Hematopoietic multipotent progenitor cell treated with erythropoietin and hydrocortisone succinate and interleukin-3 and kit ligand, for 17 days (in vitro differentiated cells): Measurements from ENCODE around the gene CCSAP.
"Not testable (repeated sequence)": the region's sequence is repeated elsewhere in the genome, so short reads cannot be mapped to it uniquely, and the experiment has no call there.

Experiments used
- DNase-seq: peaks from one replicate; pipeline ENCODE4 v3.0.0-alpha.2; 2015; ENCODE audit warnings: low spot score

CCSAP gene

GRCh38 chr1:229325853-229326487 lies 16.9 kb downstream of the CCSAP start:
- DNase-seq: no peak

DNA sequence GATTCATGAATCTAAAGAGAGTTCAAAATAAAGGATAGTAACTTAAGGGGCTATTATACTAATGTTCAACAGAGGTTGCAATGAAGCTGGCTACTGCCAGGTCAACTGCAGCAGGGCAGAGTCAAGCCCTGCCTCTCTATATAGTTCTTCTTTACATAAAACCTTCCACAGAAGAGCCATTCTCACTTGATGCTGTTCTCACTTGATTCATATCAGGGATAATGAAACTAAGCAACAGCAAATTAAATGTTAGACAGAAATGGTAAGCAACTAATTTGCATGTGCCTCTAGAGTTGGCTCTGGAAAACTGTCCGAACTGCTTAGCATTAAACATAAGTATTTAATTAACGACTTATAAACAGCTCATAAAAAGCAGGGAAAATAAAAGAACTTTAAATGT lies 17.4 kb downstream of the CCSAP start:
- DNase-seq: no peak

GRCh38 chr1:229323885-229324553 lies 18.8 kb downstream of the CCSAP start:
- no peak for DNase-seq

- no peak for DNase-seq
These were observed 19.6 kb downstream of the CCSAP start for GRCh38 chr1:229323201-229323600.

- DNase-seq: no peak
These were observed 23.4 kb downstream of the CCSAP start for GRCh38 chr1:229319487-229319886.

- no peak for DNase-seq
These were observed 24.8 kb downstream of the CCSAP start for GRCh38 chr1:229318056-229318455.

DNA sequence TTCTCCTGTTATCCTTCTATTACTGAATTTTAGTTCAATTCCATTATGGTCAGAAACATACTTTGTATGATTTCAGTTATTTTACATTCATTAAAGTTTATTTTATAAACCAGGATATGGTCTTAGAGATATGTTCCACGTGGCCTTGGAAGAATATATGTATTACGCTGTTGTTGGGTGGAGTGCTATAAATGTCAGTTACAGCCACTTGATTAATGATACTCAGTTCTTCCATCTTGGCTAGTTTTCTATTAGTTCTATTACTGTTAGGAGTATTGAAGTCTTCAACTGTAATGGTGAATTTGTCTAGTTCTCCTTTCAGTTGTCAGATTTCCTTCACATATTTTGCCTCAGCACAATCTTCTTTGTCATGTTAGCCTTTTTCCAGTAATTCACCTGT lies 26.7 kb downstream of the CCSAP start:
- no peak for DNase-seq

GRCh38 chr1:229310833-229311232 lies 32.0 kb downstream of the CCSAP start:
- DNase-seq: no peak

DNA sequence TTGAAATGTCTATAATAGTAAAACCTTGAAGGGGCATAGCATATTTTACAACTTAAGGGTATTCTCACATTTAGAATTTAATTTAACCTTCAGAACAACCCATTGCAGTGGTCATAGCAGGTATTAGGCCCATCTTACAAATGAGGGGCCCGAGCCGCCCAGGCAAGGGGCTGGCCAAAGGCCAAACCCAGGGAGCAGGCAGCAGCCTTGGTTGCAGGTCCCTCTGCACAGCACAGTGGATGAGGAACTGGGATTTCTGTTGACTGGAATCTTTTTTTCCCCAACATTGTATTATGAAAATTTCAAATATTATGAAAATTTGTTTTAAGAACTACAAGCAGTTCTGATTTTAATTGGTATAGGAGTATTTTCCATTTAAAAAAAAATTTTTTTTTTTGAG lies 33.2 kb downstream of the CCSAP start:
- DNase-seq: no peak

GRCh38 chr1:229309074-229309473 lies 33.8 kb downstream of the CCSAP start:
- no peak for DNase-seq

DNA sequence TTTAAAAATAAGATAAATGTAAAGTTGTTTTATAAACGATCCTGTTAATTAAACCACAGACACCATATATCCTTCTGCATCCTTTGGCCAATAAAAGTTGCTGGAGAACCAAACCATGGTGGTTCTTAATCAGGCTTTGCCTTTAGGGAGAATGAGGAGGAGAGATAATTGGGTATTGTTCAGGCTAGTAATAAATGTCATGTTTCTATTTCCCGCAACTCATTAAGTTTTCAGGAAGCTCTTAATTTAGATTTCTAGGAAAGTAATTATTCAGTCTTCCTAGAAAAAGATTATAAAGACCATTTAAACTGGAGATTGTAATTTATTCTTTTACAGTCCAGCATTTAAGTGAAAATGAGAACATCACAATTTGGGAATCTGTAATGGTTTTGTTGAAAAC lies 37.5 kb downstream of the CCSAP start:
- no peak for DNase-seq

DNA sequence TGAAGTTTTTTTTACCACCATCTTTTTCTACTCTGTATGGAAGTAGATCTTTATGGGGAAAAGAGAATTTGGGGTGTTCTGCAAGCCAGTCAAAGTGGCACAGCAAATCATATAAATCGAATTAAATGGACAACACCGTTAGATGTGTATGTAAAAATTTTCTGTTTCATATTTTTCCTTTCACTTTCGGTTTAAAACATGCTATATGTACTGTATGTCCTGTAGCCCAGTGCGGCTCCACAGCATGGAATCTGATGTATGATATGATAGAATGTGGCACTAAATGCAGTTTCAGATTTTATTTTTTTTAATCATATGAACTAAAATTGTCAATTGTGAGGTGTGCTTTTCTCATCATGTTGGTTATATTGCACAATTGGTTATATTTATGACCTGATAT lies 39.0 kb downstream of the CCSAP start:
- DNase-seq: no peak

DNA sequence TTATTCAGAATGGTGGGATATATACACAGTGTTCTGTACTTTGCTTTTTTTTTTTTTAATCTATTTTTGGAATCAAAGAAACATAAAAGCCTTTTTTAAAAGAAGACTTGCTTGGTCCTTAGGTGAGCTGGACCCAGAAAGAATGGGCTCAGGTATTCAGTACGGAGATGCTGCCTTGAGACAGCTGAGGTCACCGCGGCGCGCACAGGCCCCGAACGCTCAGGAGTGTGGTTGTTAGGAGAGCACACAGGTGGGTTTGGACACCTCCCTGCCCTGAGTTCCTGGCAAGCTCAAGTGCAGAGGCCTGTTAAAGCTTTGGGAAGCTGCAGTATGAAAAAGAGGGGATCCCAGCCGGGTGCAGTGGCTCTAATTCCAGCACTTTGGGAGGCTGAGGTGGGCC lies 40.1 kb downstream of the CCSAP start:
- no peak for DNase-seq

- no peak for DNase-seq
These were observed 42.6 kb downstream of the CCSAP start for GRCh38 chr1:229300099-229300757.

DNA sequence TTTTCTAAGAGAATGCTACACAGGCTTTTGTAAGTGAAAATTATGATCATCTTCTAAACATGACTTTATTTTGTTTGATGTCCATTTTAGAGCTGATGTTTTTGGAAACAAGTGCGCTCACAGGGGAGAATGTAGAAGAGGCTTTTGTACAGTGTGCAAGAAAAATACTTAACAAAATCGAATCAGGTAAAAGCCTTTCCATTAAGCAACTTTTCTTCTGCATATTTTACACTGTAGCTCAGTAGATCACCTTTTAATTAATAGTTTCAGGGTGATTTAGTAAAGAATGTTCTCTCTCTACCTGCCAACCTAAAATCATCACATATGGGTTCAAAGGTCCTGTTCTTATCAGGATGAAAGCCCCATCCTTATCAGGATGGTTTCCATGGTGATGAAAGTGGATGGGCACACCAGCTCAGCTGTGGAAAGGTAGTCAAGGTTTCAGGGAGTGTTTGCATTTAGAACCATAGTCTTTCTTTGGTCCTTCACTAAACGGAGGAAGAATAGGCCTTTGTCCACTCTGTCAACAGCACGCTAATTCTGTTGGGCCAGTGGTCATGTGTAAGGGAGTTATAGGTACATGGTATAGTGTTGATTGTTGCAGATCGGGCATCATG lies 43.9 kb downstream of the CCSAP start:
- no peak for DNase-seq

DNA sequence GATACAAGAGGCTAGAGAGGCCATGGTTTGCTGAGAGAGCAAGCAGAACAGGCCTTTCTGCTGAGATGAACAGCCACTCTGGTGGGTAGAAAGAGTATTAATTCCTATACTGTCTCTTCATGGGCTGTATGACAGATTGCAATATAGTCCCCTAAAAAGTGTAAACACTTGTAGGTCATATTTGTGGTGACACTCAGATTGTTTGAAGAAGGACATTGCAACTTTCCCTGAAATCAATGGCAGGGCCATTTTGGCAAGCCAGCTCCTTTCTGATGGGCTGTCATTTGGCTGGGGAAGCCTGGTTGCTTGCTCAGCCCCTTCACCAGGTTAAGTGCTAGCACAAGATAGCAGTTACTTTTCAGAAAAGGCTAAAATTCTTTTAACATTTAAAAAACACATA lies 44.4 kb downstream of the CCSAP start:
- DNase-seq: no peak

- no peak for DNase-seq
These were observed 45.1 kb downstream of the CCSAP start for GRCh38 chr1:229297746-229298145.

DNA sequence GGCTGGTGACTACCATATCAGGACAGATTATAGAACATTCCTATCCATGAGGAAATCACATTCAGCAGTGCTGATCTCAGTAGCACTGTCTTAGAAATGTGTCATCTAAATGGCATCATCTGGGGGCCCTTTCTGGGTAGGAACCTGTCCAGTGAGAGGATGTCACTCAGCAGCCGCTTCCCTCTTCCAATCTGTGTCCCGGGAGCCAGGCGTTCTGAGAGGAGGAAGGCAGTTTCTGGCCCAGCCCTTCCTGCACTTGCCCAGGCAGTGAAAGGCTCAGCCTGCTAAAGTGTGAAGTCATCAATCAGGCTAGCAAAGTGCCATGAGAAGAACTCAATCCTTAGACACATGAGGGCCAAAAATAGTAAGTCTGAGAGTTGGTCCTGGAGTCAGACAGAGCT lies 46.3 kb downstream of the CCSAP start:
- no peak for DNase-seq

- no peak for DNase-seq
These were observed 47.1 kb downstream of the CCSAP start for GRCh38 chr1:229295745-229296144.

- no peak for DNase-seq
These were observed 49.2 kb downstream of the CCSAP start for GRCh38 chr1:229293528-229294204.

- DNase-seq: not testable (repeated sequence)
These were observed 51.2 kb downstream of the CCSAP start for GRCh38 chr1:229291686-229292085.

GRCh38 chr1:229288516-229288915 lies 54.3 kb downstream of the CCSAP start:
- DNase-seq: no peak

DNA sequence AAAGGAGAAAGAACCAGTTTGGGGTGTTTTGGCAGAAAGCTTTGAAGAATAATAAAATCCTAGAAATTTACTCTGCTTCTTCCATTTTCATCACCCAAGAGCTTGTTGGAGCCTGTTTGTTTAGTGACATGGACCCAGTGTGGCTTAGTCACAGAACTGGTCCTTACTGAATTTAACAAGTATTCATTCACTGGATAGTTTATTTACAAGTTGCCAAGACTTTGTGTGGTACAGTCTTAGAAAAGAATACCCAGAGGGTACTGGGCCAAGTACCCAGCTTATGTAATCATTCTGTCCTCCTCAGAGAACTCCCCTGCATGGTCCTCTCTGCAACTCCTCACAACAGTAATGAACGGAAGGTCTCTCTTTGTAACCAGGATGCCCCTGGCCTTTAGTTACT lies 55.6 kb downstream of the CCSAP start:
- DNase-seq: no peak
